Urothelium cell line (cell line): ENCODE data around the gene CFAP46.
A peak's percentile ranks its signal among the peaks of the same experiment; 100 is the strongest.

ENCODE experiments used
- DNase-seq: peaks from one replicate; pipeline ENCODE4 v3.0.0; 2011; ENCODE audit warnings: low spot score, mixed read lengths
- FAIRE-seq: peaks from 2 replicates; lab custom pipeline; 2011; peaks lifted over from hg19 to GRCh38; lab: Jason Lieb, UNC

CFAP46 gene

DNA sequence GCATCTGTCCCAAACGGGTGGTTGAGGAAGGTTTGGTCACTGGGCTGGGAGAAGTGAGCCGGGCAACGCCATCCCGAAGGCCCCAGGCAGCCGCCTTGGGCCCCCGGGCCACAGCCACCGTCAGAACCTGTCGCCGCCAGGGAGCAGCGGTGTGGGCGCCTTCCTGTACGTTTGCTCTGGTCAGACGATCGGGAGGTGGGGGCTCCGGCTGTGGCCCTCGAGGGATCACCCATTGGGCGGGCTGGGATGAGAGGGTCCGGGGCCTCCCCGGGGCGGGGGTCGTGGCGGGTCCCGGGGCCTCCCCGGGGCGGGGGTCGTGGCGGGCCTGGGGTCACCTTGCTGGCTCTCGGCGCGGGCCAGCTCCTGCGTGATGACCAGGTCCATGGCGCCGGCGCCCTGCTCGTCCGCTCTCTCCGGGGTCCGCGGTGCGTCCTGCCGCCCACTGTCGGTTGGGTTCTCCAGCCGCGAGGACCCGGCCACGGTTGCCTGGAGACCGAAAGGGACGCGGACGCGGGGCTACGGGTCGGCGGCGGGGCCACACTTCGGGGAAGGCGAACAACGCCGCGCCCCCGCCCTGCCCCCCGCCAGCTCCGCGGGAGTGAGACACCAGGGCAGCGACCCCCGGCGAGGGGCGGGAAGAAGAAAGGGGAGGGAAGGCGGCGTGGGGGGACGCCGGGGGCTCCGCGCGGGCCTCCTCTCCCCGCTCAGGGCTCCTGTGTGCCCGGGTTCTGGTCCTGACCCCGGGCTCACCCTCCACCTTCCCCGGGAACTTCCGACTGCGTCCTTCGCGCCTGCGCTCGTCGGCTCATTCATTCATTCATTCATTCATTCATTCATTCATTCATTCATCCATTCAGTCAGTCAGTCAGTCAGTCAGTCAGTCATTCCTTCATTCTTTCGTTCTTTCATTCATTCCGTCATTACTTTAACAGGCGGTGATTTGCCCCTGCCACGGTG, at the start of gene CFAP46:
Gene CFAP46 (minus strand): TSS at position 470 of the 957 bp plus-strand sequence. CDS start 86 bp downstream, at position 384.
- peak; percentile 83 for DNase-seq
- no peak for FAIRE-seq

DNA sequence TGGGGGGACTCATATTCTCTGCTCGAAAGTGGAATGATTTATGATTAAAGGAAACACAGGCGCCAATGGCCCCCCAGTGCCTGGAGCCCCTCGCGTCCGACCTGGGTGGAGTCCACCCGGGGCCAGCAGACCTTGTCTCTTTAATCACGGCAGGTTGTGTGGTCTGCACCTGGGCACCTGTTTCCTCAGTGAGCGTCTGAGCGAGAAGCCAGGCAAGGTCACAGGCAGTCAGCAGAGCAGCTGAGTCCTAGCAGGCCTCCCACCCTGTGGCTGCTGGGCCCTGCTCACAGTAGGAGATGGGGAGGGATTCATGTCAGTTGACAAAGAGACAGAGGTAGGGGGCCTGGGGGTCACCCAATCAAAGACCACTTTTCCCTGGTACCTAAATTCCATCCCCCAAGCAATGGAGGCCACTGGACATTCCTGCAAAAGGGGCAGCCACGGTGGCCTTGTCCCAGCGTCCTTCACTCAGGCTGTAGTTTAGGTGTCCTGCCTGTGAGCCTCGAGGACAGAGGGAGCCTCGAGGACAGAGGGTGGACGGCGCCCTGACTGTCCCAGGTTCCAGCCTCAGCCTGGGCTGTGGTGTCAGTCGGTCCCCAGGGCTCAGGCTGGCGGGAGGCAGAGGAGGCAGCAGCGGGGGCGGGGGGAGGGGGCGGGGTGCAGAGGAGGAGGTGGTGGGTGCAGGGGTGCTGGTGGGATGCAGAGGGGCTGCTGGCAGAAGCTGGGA, 49.5 kb upstream of the CFAP46 start:
- FAIRE-seq = no peak
- no peak for DNase-seq

DNA sequence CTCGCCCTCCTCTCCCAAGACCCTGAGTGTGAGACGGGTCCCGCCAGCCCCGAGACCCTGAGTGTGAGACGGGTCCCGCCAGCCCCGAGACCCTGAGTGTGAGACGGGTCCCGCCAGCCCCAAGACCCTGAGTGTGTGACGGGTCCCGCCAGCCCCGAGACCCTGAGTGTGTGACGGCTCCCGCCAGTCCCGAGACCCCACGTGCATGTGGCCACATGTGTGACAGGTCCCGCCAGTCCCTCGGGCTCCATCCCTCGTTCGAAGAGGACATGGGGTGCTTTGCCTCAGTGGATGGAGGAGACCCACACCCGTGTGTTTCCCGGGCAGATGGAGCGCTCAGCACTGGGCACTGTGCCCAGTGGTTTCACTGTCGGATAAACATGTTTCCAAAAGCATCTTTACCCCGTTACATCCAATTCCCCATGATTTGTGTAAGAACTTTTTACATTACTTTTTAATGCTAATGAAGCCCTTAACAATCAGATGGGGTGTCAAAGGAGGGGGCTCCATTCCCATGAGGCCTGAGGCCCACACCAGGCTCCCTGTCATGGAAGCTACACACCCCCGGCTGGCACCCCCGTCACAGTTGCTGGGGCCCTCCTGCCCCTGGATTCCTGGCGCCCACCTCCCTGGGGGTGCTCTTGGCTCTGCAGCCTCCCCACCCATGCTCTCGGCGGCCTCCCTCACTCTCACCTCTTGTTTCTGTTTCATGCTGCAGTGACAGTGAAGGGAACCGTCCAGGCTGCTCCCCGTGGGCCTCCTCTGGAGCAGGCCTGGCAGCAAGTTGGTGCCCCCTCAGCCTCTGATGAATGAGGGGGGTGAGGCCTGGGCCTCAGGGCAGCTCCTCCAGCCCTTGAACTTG, 48.5 kb upstream of the CFAP46 start:
- no peak for DNase-seq
- peak; percentile 13 for FAIRE-seq

DNA sequence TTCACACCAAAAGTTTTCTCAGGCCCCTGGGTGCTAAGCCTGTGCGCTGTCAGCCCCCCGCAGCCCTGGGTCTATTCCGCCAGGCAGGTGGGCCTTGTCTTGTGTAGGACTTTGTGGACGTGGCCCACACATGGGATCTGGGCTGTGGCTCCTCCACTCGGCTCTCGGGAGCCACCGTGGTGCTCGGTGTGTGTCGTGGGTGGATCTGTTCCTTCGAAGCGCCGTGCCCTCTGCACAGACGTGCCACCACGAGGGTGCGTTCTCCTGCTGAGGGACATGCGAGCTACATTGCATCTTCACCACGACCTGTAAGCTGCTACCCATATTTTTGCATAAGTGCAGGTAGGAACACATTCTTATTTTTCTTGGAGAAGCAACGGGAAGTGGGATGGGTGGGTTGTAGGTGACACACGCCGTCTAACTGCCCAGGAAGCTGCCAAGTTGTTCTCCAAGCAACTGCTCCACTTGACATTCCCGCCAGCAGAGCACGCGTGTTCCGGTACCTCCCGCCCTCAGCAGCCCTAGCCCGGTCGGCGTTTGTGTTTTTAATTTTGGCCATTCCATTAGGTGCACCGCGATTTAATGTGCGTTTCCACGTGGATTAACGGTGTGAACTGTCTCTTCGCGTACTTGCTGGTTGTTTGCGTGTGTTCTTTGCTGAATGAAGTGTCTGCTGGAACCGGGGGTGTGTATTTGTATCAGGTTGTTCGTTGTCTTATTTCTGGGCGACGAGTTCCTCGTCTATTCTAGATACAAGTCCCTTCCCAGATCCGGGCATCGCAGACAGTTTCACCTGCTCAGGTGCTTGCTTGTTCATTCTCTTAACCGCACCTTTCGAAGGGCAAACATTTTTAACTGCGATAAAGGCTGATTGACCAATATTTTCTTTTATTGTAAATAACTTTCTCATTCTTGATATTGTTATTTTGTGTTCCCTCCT, 47.4 kb upstream of the CFAP46 start:
- FAIRE-seq = no peak
- no peak for DNase-seq

DNA sequence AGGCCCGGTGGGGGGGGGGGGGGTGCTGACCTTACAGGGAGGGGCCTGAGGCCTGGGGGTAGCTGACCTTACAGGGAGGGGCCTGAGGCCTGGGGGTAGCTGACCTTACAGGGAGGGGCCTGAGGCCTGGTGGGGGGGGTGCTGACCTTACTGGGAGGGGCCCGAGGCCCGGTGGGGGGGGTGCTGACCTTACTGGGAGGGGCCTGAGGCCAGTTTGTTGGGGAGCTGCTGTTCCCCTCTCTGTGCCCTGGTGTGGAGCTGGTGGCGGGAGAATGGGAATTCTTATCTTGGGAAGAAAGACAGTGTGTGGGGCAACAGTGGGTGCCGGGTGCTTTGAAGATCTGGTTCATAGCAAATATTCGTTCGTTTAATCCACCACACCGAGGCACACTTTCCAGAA, 46.6 kb upstream of the CFAP46 start:
- no peak for DNase-seq
- FAIRE-seq = no peak

DNA sequence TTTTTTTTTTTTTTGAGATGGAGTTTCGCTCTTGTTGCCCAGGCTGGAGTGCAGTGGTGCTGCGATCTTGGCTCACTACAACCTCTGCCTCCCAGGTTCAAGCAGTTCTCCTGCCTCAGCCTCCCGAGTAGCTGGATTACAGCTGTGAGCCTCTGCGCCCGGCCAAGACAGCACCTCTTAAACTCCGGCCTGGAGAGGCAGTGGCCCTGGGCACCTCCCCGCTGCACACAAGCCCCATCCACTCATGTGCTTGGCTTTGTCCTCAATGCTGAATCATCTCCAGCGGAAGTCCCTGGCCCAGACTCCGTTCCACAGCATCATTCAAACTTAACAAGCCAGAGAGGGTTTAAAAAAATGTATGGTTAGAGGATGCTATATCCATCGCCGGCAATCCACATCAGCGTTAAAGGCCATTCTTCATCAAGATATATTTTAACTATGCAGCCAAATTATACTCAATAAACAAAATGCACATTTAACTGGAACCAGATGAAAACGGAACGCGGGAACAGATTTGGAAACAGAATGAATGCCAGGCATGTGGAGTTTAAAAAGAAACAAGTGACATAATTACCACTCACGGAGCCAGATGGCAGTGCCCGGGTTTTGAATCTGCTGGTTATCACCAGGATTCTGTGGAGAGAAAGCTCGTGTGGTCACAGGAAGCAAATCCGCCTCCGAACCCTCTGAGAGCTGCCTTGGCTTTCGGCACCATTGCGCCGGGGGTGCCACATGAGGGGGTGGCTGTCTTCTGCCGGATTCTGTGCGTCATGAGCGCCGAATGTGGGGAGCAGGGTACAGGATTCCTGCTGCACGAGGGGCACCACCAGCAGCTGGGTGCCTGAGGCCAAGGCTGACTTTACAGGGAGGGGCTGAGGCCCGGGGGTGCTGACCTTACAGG, 45.6 kb upstream of the CFAP46 start:
- no peak for FAIRE-seq
- peak; percentile 58 for DNase-seq

DNA sequence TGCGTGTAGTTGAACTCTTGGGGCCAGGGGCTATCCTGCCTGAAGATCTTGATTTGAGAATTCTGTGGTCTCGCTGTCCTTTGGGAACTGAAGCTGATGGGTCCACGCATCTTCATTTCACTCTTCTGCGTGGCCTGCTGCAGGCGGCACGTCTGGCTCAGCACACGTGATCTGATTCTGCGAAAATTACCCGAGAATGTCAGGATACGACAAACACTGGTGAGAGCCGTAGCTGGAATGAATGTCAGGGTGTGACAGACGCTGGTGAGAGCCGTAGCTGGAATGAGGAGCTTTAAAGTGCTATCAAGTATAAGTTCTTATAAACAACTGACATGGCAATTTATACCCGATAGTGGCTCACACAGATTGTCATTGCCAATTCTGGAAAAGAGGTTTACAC, 44.6 kb upstream of the CFAP46 start:
- DNase-seq = no peak
- no peak for FAIRE-seq

DNA sequence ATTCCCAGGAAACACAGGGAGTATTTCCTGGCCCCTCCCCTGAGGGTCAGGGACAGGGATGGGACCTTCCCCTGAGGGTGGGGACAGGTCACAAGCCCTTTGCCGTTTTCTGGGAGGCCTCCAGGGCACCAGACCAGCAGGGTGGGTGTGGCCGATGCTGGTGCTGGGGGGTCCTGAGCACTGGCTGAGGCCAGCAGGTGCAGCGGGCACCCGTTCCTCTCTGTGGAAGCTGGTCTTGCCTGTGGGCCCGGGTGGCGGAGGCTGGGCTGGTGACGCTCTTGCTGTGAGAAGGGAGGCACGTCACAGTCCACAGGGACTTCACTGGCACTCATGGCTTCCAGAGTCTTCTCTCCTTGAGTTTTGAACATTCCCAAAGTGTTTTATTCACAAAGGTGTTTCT, 44.2 kb upstream of the CFAP46 start:
- no peak for FAIRE-seq
- DNase-seq = no peak

DNA sequence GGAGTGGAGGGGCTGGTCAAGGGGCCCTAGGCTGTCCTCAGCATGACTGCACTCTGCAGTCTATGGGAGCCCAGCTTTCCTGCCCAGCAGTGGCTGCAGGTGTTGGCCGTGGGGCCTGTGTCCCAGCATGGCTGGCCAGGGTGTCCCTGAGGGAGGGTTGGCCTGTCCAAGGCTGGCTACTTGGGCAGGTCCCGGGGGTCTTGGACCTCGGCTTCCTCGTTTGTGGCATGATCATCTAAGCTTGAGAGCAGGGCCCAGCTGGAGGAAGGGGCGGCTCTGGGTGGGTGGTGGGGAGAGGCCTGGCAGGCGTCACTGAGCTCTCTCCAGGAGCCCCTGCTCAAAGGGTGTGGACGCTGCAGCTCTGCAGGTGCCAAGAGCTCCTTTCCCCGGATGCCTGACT, 43.7 kb upstream of the CFAP46 start:
- DNase-seq = no peak
- no peak for FAIRE-seq

DNA sequence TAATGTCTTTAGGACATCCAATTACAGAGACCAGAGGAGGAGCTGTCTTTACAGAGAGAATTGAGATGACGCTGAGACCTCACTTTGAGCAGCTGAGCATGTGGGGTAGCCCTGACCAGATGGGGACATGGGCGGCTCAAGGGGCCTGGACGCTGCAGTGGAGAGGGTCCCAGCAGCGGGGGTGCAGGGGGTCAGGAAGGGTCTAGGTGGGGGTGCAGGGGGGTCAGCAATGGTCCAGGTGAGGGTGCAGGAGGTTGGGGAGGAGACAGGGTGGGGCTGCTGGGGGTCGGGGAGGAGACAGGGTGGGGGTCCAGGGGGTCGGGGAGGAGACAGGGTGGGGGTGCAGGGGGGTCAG, 43.2 kb upstream of the CFAP46 start:
- no peak for DNase-seq
- no peak for FAIRE-seq

DNA sequence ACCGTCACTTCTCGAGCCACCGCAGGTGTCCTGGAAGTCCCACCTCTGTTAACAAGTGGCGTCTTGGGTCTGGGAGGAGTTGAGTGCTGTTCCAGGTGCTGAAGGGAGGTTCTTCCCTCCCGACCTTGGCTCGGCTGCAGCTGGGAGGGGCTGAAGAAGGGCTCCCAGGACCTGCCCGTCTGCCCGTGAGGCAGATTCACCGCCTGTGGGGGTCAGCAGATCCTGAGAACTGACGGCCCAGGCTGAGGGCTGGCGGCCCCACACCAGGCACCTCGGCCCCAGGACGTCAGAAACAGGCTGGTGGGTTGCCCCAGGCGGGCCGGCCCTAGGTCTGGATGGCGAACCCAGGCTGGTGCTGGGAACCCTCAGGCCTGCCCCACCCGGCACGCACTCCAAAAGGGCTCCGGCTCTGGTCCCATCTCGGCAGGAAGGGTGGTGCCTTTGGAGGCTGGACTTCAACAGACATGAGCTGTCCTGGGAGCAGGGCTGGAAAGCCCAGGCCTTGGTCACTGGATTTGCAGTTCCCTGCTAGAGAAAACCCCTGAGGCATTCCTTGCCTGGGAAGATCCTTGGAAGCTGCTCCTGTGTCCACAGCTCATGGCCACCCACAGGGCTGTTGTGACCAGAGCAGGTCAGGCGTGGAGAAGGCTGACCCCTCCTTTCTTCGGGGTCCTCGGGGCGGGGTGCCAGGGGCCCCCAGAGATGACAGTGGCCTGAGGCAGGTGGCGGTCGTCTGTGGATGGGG, 42.6 kb upstream of the CFAP46 start:
- no peak for DNase-seq
- FAIRE-seq = no peak

DNA sequence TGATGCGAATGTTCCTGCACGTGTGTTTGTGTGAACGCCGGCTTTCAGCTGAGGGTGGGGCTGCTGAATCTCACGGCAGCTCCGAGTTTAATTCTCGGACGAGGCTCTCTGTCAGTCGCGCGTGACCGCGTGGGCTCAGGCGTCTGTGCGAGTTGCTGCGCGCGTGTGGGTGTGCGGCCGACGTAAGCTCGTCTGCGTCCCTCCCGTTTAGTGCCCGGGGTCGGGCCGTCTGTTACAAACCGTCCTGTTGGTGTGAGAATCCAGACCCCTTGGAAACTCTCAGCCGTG, 41.6 kb upstream of the CFAP46 start:
- DNase-seq (no peak), FAIRE-seq (no peak)

DNA sequence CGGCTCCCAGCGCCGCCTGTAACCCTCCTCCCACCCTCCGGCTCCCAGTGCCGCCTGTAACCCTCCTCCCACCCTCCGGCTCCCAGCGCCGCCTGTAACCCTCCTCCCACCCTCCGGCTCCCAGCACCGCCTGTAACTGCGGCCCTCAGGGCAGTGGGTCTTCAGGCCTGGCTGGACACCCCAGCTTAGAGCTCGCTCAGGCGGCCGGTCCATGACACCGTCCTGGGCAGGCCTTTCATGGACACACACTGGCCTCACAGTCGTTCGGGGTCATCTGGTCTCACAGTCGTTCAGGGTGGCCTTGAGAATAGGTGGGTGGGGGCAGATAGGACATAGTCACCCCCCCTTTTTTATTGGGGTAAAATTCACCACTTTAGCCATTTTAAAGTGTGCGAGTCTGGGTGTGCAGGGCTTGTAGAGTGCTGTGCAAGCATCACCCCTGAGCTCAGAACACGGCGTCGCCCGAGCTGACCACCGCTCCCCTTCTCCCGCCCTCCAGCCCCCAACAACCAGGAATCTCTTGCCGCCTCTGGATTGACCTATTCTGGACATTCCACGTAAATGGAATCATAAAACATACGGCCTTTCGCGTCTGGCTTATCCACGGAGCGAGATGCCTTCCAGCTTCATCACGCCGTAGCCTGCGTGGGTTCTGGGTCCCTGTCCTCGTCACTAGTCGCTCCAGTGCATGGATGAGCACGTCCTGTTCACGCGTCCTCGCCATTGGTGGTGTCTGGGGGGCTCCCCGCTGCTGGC, 41.1 kb upstream of the CFAP46 start:
- FAIRE-seq (no peak), DNase-seq (no peak)

DNA sequence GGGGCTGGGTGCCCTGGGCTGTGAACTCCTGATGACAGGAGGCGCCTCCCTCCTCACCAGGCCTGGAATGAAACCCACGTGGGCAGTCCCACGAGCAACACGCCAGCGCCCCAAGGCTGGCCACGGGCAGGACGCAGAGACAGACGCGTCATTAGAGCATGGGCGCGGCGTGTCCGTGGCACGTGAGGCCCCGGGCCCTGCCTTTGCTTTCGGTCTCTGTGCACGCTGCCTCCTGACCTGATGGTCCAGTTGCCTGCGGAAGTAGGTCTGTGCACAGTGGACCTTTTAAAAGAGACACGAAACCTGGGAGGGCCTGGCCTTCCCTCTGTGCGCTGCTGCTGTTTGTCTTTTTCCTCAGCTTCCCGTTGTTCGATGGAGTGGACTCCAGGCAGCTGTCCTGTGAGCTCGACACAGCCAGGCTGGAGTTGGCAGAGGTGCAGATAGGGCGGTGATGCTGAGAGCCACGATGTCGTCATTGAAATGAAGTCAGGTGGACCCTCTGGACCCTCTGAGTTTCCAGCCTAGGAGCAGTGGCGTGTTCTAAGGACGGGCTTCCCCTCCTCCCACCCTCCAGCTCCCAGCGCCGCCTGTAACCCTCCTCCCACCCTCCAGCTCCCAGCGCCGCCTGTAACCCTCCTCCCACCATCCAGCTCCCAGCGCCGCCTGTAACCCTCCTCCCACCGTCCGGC, 40.1 kb upstream of the CFAP46 start:
- FAIRE-seq (no peak), DNase-seq (peak; percentile 17)

DNA sequence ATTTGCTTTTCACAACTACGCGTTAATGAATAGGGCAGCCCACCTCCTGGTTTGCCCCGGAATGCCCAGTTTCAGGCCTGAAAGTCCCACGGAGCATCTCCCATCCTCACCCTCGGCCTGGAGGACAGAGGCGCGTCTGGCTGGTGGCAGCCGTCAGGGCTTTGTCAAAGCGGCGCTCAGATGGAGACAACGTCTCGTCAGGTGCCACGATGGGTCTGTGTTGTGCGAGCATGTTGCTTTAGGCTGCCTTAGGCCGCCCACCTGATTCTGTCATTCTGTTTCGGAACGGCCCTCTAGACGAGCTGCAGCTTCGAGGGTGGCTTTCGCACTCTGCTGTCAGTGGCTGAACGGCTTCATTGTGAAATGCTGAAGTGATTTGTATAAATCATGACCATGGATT, 39.4 kb upstream of the CFAP46 start:
- FAIRE-seq (no peak), DNase-seq (no peak)

DNA sequence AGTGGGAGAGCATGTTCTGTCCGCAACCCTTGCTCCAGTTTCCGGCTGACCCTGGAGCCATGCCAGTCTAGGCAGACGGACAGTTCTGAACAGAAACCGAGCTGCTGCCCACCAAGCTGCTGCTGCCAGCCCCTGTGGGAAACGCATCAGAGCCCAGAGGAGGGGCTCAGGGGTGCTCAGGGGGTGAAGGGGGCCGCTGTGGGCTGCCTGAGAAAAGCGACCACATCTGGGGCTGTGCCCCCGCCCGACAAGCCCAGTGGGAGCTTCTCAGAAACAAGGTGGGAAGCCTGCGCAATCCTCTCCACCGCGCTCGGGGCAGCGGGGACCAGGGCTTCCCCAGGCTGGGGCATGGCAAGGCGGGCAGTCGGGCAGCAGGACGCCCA, 38.8 kb upstream of the CFAP46 start:
- DNase-seq = no peak
- no peak for FAIRE-seq

DNA sequence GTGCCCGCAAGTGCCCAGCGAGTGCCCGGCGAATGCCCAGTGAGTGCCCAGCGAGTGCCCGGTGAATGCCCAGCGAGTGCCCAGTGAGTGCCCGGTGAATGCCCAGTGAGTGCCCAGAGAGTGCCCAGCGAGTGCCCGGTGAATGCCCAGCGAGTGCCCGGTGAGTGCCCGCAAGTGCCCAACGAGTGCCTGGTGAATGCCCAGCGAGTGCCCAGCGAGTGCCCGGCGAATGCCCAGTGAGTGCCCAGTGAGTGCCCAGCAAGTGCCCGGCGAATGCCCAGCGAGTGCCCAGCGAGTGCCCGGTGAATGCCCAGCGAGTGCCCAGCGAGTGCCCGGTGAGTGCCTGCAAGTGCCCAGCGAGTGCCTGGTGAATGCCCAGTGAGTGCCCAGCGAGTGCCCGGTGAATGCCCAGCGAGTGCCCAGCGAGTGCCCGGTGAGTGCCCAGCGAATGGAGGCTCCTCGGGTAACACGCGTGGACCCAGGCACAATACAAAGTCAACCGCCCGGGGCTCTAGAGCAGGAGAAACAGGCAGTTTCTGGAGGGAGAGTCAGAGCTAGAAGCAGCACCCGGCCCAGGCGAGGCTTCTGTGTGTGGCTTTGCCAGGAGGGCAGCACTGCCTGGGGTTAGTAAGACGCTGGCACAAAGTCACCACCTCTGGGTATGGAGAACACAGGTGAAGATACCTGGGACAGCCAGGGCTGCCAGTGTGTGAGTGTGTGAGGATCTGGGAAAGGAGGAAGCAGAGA, 38.2 kb upstream of the CFAP46 start:
- DNase-seq = no peak
- no peak for FAIRE-seq
